H1 (cell line): Measurements from ENCODE around the gene DRC1. TPM values are rescaled to one million over a fixed set of nuclear protein-coding genes. Genes with fewer than 3 reads are reported as not detected.

Experiments
- ATF2 ChIP-seq: IDR thresholded peaks from 2 replicates; pipeline ENCODE4 v1.6.1; 2012; ENCODE audit warnings: low read length, inconsistent platforms
- polyA plus RNA-seq, 7 experiments: library from polyadenylated mRNA; depleted of rRNA in 3 of 7; stranded (reverse) in 5 of 7; unstranded in 2 of 7; fragments of >200 nt in 5 of 7; fragments of 200-250 nt in 2 of 7; gene quantifications; 1 replicate in 5 of 7; 2 replicates in 1 of 7; 4 replicates in 1 of 7; pipeline versions ENCODE4 v1.2.1 to v1.2.3, GENCODE V29; 2011 to 2013; ENCODE audit warnings: missing spikeins in 2 of 7, mixed read lengths in 2 of 7
- total RNA-seq: library from RNA; stranded (reverse); fragmentation: NEBNext Ultra II Directional; extraction: Animal tissue kit (Norgen Biotek cat#: 25700); gene quantifications from 2 replicates; pipeline ENCODE4 v1.2.1, GENCODE V29; 2021

DRC1 gene
- total and polyA plus RNA-seq, 2 of the 8 experiments (the other 6 are each of a cell fraction or from before 2014, with no cell fraction given) = 0.08 TPM; not detected in 1

- TF ChIP-seq ATF2 = no peak
Observed at GRCh38 chr2:26438926-26439325, 37.2 kb downstream of the DRC1 start (continued).
